B cell (primary cell): ENCODE data around the gene HPF1. TPM values are rescaled to one million over a fixed set of nuclear protein-coding genes. Genes with fewer than 3 reads are reported as not detected.

ENCODE experiments used
- ATAC-seq: fragments of 200-7000 bp; cut with Tn5 transposase; one replicate; pipeline ENCODE4 v1.10.0; 2021; ENCODE audit warnings: low read depth, mild to moderate bottlenecking, moderate number of reproducible peaks, moderate library complexity
- CTCF ChIA-PET: fragments of 350-600 bp; sonication (Branson Sonifier 250); formaldehyde crosslinking; loops from one replicate; lab custom pipeline; 2021; ENCODE audit warnings: antibody characterized with exemption, inconsistent platforms; lab: Charles Lee
- POLR2A ChIA-PET: fragments of 350-600 bp; sonication (Branson Sonifier 250); formaldehyde crosslinking; loops from one replicate; lab custom pipeline; 2021; ENCODE audit warnings: antibody characterized with exemption; lab: Charles Lee
- DNase-seq: peaks from one replicate; pipeline ENCODE4 v3.0.0; 2013
- H2AFZ ChIP-seq: 2 replicates; pipeline ENCODE4 v1.6.1; 2012; ENCODE audit warnings: mild to moderate bottlenecking, low read depth, low read length; ENCODE audit not compliant: insufficient read depth, poor library complexity, severe bottlenecking
- H3K27ac ChIP-seq, 2 donors: 1 replicate in 1 of 2; 2 replicates in 1 of 2; pipeline ENCODE4 v1.5.1; 2012 to 2013; ENCODE audit warnings: low read length in 2 of 2, mild to moderate bottlenecking in 2 of 2, moderate library complexity in 1 of 2
- H3K27me3 ChIP-seq, 4 experiments: fragments of 200-600 bp in 1 of 4; sonication (generic) in 1 of 4; replicated peaks in 1 of 4; 1 replicate in 2 of 4; 2 replicates in 2 of 4; pipeline versions ENCODE4 v1.6.1 to v1.7.0; 2013 to 2016; ENCODE audit warnings: low read length in 3 of 4, mild to moderate bottlenecking in 2 of 4, mixed read lengths in 1 of 4, moderate library complexity in 1 of 4; ENCODE audit not compliant: insufficient read depth in 4 of 4, control insufficient read depth in 3 of 4; ENCODE audit errors: control extremely low read depth in 1 of 4
- H3K36me3 ChIP-seq, 2 experiments: replicated peaks in 1 of 2; 1 replicate in 1 of 2; 2 replicates in 1 of 2; pipeline versions ENCODE4 v1.6.1 to v1.7.1; 2013; ENCODE audit warnings: low read length in 1 of 2; ENCODE audit not compliant: insufficient read depth in 2 of 2, control insufficient read depth in 1 of 2; ENCODE audit errors: control extremely low read depth in 1 of 2, extremely low read depth in 1 of 2
- H3K4me1 ChIP-seq, 2 donors: fragments of 200-600 bp in 1 of 2; sonication (generic) in 1 of 2; 1 replicate in 1 of 2; 2 replicates in 1 of 2; pipeline versions ENCODE4 v1.5.1 to v1.6.1; 2013 to 2017; ENCODE audit warnings: low read length in 2 of 2; ENCODE audit not compliant: control insufficient read depth in 2 of 2, insufficient read depth in 2 of 2
- H3K4me2 ChIP-seq: replicated peaks from 2 replicates; pipeline ENCODE3; 2012; ENCODE audit warnings: mild to moderate bottlenecking, low read depth, low read length; ENCODE audit not compliant: poor library complexity, severe bottlenecking
- H3K4me3 ChIP-seq, 5 experiments: fragments of 200-600 bp in 1 of 5; sonication (generic) in 1 of 5; 1 replicate in 3 of 5; 2 replicates in 2 of 5; pipeline versions ENCODE4 v1.5.1 to v1.7.0; 2011 to 2016; ENCODE audit warnings: low read length in 4 of 5, mild to moderate bottlenecking in 4 of 5, low read depth in 2 of 5, control low read depth in 1 of 5, moderate library complexity in 1 of 5; ENCODE audit not compliant: insufficient read depth in 1 of 5; ENCODE audit errors: control extremely low read depth in 1 of 5, extremely low read depth in 1 of 5
- H3K79me2 ChIP-seq: fragments of 200-600 bp; sonication (generic); one replicate; pipeline ENCODE4 v1.6.0; 2016; ENCODE audit warnings: low read length; ENCODE audit not compliant: control insufficient read depth, insufficient read depth
- H3K9ac ChIP-seq: fragments of 200-600 bp; sonication (generic); 2 replicates; pipeline ENCODE4 v1.6.1; 2017; ENCODE audit warnings: mild to moderate bottlenecking, low read length, moderate library complexity
- H3K9me3 ChIP-seq, 3 donors: one replicate each; pipeline versions ENCODE4 v1.6.1 to v1.7.1; 2013; ENCODE audit warnings: low read length in 2 of 3; ENCODE audit not compliant: control insufficient read depth in 2 of 3, insufficient read depth in 1 of 3; ENCODE audit errors: control extremely low read depth in 1 of 3
- H4K20me1 ChIP-seq: 2 replicates; pipeline ENCODE4 v1.6.0; 2012; ENCODE audit warnings: mild to moderate bottlenecking, low read length; ENCODE audit not compliant: insufficient read depth, control insufficient read depth, poor library complexity, severe bottlenecking
- H3K27ac Mint-ChIP-seq: one replicate; pipeline ENCODE4 v1.8.0; 2021; ENCODE audit warnings: mixed read lengths
- H3K27me3 Mint-ChIP-seq: one replicate; pipeline ENCODE4 v1.8.0; 2021; ENCODE audit warnings: mixed read lengths
- H3K4me1 Mint-ChIP-seq: one replicate; pipeline ENCODE4 v1.8.0; 2021; ENCODE audit warnings: mixed read lengths
- H3K4me3 Mint-ChIP-seq: one replicate; pipeline ENCODE4 v1.8.0; 2021; ENCODE audit warnings: mixed read lengths
- H3K9me3 Mint-ChIP-seq: one replicate; pipeline ENCODE4 v1.8.0; 2022; ENCODE audit warnings: mixed read lengths; ENCODE audit not compliant: insufficient read depth
- EZH2 ChIP-seq: IDR thresholded peaks from 2 replicates; pipeline ENCODE4 v1.6.1; 2012; ENCODE audit warnings: borderline replicate concordance, low read depth, mild to moderate bottlenecking, moderate library complexity, low read length; ENCODE audit not compliant: insufficient read depth, poor library complexity, severe bottlenecking
- WGBS: methylation state at CpG from one replicate; pipeline ENCODE4 v1.1.5; 2013; ENCODE audit warnings: missing lambda C conversion rate; ENCODE audit not compliant: insufficient coverage; 5-methylcytosine and 5-hydroxymethylcytosine counted together
- intact Hi-C: fragments of 100-400 bp; cut with micrococcal nuclease; formaldehyde crosslinking; loops from one replicate; pipeline ENCODE4 v1.10.0; 2022
- polyA plus RNA-seq: library from polyadenylated mRNA; depleted of rRNA; stranded (reverse); fragments of >200 nt; gene quantifications from 2 replicates; pipeline ENCODE4 v1.2.3, GENCODE V29; 2012
- total RNA-seq, 2 donors: library from RNA; stranded (reverse); fragments of 120-200 nt in 1 of 2; gene quantifications; 1 replicate in 1 of 2; 2 replicates in 1 of 2; pipeline versions ENCODE4 v1.2.3 to v1.2.4, GENCODE V29; 2013 to 2022
- TF ChIP-seq, protein P1 (sequence below): fragments of 200-600 bp; IDR thresholded peaks from one replicate; pipeline ENCODE4 v1.8.0; 2022; ENCODE audit warnings: antibody characterized with exemption, mild to moderate bottlenecking

The HPF1 gene
- total and polyA plus RNA-seq, 2 donors (not counting 1 experiment from before 2014, with no cell fraction given): 8.7 to 15.2 TPM

DNA sequence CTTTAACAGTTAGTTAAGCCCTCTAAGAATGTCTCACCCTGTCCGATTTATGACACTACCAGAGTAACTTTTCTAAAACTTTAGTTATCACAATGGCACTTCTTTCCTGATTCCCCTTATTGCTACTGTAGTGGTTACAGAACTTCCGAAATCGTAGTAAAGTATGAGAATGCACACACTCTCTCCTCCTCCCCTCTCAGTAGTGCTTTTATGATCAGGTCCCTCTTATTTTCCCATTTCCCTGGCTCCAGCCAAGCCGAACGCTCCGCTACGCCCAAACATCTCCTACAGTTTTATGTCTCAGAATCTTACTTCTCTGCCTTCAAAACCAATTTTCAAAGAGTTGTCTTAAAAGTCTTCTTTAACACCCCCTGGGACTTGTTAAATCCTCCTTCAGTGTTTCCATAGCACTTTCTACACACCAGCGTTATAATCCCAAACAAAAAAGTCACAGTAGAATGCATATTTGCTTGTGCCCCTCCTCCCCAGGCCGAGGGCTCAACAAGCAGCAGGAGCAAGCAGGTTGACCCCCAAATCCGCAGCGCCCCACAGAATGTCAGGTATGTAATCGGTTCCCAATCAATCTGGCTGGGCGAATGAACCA, 671 bp downstream of the HPF1 start:
- Mint-ChIP-seq H3K4me3 (peak overlapping the region; percentile 96), H3K27ac (peak overlapping the region; percentile 15), H3K4me1 (peaks cover 21% of the 10 kb centered on the region), H3K27me3 (no peaks in the 10 kb centered on the region), H3K9me3 (no peaks in the 10 kb centered on the region)
- TF ChIP-seq, protein P1, sequence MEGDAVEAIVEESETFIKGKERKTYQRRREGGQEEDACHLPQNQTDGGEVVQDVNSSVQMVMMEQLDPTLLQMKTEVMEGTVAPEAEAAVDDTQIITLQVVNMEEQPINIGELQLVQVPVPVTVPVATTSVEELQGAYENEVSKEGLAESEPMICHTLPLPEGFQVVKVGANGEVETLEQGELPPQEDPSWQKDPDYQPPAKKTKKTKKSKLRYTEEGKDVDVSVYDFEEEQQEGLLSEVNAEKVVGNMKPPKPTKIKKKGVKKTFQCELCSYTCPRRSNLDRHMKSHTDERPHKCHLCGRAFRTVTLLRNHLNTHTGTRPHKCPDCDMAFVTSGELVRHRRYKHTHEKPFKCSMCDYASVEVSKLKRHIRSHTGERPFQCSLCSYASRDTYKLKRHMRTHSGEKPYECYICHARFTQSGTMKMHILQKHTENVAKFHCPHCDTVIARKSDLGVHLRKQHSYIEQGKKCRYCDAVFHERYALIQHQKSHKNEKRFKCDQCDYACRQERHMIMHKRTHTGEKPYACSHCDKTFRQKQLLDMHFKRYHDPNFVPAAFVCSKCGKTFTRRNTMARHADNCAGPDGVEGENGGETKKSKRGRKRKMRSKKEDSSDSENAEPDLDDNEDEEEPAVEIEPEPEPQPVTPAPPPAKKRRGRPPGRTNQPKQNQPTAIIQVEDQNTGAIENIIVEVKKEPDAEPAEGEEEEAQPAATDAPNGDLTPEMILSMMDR: no peak
- no peak for TF ChIP-seq EZH2
- peak overlapping the region; percentile 50 to 91 (median 86) for H3K4me3 ChIP-seq
- ChIA-PET CTCF (interaction anchor here (1.1 kb wide), 1 partner anchor 144 kb away, joined by 4 read pairs; no protein-coding TSS in a partner anchor), POLR2A (no interaction called here)
- H3K9me3 ChIP-seq: no peaks in the 10 kb centered on the region
- peak overlapping the region; percentile 89 for H3K4me2 ChIP-seq
- ATAC-seq (no peak), DNase-seq (peak; percentile 22)
- H3K9ac ChIP-seq: peak overlapping the region; percentile 86
- H3K27me3 ChIP-seq: no peaks in the 10 kb centered on the region
- H2AFZ ChIP-seq: peak overlapping the region; percentile 90
- H3K79me2 ChIP-seq: peaks cover 5% of the 10 kb centered on the region
- no peaks in the 10 kb centered on the region for H4K20me1 ChIP-seq
- WGBS: under 1% methylated on average over 12 of the region's 13 CpGs
- intact Hi-C loops: loop anchor here (1.0 to 5.0 kb wide), 4 partner anchors 97 to 745 kb away; partner anchors contain the start of genes CBR4, MFAP3L and NEK1
- H3K4me1 ChIP-seq: peaks cover 14 to 20% of the 10 kb centered on the region in 2 donors
- H3K36me3 ChIP-seq: no peaks in the 10 kb centered on the region
- H3K27ac ChIP-seq: peak overlapping the region in 1 of 2 donors; percentile 50

DNA sequence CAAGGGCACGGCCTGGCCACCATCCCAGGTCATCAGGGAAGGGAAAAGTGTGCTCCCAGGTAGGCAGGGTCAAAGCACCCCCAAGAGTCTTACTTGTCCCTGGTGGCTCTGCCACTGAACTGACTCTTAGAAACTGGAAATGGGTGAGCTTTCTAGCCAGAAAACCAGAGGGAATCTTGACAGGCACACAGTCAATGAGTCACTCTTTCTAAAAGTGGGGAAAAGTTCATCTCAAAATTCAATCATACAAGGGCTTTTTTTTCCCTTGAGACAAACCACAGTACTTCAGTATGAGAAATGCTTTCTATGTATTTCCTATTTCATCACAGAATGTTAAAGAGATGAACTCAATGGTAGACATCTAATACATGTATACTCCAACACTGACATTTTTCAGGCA, 12.5 kb downstream of the HPF1 start:
- no peak for TF ChIP-seq EZH2
- TF ChIP-seq, protein P1: no peak
- H3K27me3 ChIP-seq: no peaks in the 10 kb centered on the region
- 100% methylated on average over 1 of the region's 1 CpG for WGBS
- ATAC-seq (no peak), DNase-seq (no peak)
- no peak overlapping the region for H3K27ac ChIP-seq
- intact Hi-C loops: no loop called here
- H3K4me1 ChIP-seq: no peaks in the 10 kb centered on the region
- Mint-ChIP-seq H3K9me3 (no peaks in the 10 kb centered on the region), H3K4me1 (no peaks in the 10 kb centered on the region), H3K4me3 (no peak overlapping the region), H3K27me3 (no peaks in the 10 kb centered on the region), H3K27ac (no peak overlapping the region)
- peaks cover 0 to 1% (median 0%) of the 10 kb centered on the region in 3 donors for H3K9me3 ChIP-seq
- H3K9ac ChIP-seq: no peak overlapping the region
- POLR2A ChIA-PET: no interaction called here
- H3K36me3 ChIP-seq: peaks cover 4 to 16% of the 10 kb centered on the region in 2 experiments
- CTCF ChIA-PET: no interaction called here
- no peaks in the 10 kb centered on the region for H4K20me1 ChIP-seq
- H3K4me2 ChIP-seq: no peak overlapping the region
- H3K79me2 ChIP-seq: no peaks in the 10 kb centered on the region
- H3K4me3 ChIP-seq: no peak overlapping the region
- H2AFZ ChIP-seq: no peak overlapping the region
